OCI-LY7 (cell line): ENCODE data around the gene HACD2.

Experiments used
- EZH2phosphoT487 ChIP-seq: fragments of 200-600 bp; sonication (generic); IDR thresholded peaks from 2 replicates; pipeline ENCODE4 v1.6.1; 2018; ENCODE audit warnings: low read depth, borderline replicate concordance, mild to moderate bottlenecking, mixed run types, antibody characterized with exemption, low read length, moderate library complexity, mixed read lengths
- TF ChIP-seq, protein P1 (sequence below): fragments of 200-600 bp; sonication (generic); conservative IDR thresholded peaks from 2 replicates; pipeline ENCODE4 v1.5.1; 2014; ENCODE audit warnings: mild to moderate bottlenecking, antibody characterized with exemption, low read length, moderate library complexity, mixed read lengths

DNA sequence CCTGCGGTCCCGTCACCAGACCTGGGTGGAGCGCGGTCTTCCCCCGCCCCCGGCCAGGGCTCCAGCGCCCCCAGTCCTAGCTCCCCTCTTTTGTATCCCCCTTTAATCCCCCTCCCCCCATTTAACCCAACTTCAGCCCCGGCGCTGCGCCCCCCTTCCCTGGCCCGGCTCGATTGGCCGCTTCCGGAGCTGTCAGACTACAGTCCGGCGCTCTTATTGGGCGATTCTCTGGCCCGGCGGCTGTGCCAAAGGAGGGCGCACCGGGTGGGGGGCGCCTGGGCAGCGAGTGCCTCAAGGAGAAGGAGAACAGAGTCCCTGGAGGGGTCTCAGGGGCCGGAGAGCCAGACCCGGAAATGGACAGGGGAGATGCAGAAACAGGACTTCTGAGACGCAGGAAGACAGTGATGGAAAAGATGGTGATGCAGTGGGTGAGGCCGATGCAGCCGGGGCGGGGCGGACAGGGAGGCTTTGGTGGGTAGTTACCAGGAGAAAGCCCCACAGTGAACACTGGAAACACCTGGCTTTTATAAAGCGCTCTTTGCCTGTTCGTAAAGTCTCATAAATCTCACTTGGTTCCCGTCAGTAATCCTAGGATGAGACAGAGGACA, 134.8 kb downstream of the HACD2 start:
- TF ChIP-seq EZH2phosphoT487: no peak
- TF ChIP-seq, protein P1, sequence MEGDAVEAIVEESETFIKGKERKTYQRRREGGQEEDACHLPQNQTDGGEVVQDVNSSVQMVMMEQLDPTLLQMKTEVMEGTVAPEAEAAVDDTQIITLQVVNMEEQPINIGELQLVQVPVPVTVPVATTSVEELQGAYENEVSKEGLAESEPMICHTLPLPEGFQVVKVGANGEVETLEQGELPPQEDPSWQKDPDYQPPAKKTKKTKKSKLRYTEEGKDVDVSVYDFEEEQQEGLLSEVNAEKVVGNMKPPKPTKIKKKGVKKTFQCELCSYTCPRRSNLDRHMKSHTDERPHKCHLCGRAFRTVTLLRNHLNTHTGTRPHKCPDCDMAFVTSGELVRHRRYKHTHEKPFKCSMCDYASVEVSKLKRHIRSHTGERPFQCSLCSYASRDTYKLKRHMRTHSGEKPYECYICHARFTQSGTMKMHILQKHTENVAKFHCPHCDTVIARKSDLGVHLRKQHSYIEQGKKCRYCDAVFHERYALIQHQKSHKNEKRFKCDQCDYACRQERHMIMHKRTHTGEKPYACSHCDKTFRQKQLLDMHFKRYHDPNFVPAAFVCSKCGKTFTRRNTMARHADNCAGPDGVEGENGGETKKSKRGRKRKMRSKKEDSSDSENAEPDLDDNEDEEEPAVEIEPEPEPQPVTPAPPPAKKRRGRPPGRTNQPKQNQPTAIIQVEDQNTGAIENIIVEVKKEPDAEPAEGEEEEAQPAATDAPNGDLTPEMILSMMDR: no peak
